ENCODE results near the gene UGT1A8.

- no peak for TF ChIP-seq CTCF (conservative IDR thresholded peaks at IDR 0.05; ENCODE audit: low read depth, low read length)
- no peak for TF ChIP-seq POLR2A (IDR thresholded peaks at IDR 0.05; ENCODE audit: low read depth, low read length)
- TF ChIP-seq RCOR1 (IDR thresholded peaks at IDR 0.05; ENCODE audit: insufficient replicate concordance, low read length): no peak
- TF ChIP-seq RFX5 (IDR thresholded peaks at IDR 0.05; ENCODE audit: low read depth, low read length): no peak
- no peak for TF ChIP-seq RAD21 (IDR thresholded peaks at IDR 0.05; ENCODE audit: low read length)
- TF ChIP-seq BHLHE40 (IDR thresholded peaks at IDR 0.05; ENCODE audit: low read depth, low read length): no peak
- no peak for TF ChIP-seq USF2 (IDR thresholded peaks at IDR 0.05; ENCODE audit: low read depth, low read length)
- no peak for TF ChIP-seq MXI1 (IDR thresholded peaks at IDR 0.05; ENCODE audit: borderline replicate concordance, low read depth, low read length)
These were observed 154.7 kb downstream of the UGT1A8 start for GRCh38 chr2:233772153-233772552.

Data from IMR-90 (cell line).